Esophagus squamous epithelium (tissue), 4 donors: ENCODE measurements around the gene DGUOK.

Source experiments
- CTCF ChIP-seq, 6 experiments: fragments of 450-650 bp in 4 of 6; fragments of 200-600 bp in 2 of 6; sonication (generic) in 2 of 6; IDR thresholded peaks; one replicate each; pipeline ENCODE4 v1.5.1; 2016 to 2019; ENCODE audit warnings: antibody characterized with exemption in 6 of 6, mild to moderate bottlenecking in 4 of 6, moderate library complexity in 4 of 6
- POLR2A ChIP-seq, 4 donors: fragments of 450-650 bp; IDR thresholded peaks; one replicate each; pipeline ENCODE4 v1.6.1; 2017; ENCODE audit warnings: antibody characterized with exemption in 4 of 4, mild to moderate bottlenecking in 4 of 4, moderate library complexity in 3 of 4

- TF ChIP-seq CTCF (IDR thresholded peaks at IDR 0.05): no peak
- TF ChIP-seq POLR2A (IDR thresholded peaks at IDR 0.05): no peak
These were observed 5.1 kb downstream of the DGUOK start for GRCh38 chr2:73931531-73932500.
